ENCODE measurements around the gene IL4R.

The IL4R gene

DNA sequence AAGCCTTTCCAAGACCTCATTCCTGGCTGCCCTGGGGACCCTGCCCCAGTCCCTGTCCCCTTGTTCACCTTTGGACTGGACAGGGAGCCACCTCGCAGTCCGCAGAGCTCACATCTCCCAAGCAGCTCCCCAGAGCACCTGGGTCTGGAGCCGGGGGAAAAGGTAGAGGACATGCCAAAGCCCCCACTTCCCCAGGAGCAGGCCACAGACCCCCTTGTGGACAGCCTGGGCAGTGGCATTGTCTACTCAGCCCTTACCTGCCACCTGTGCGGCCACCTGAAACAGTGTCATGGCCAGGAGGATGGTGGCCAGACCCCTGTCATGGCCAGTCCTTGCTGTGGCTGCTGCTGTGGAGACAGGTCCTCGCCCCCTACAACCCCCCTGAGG, 49.5 kb downstream of the IL4R start:
- no peak for DNase-seq

DNA sequence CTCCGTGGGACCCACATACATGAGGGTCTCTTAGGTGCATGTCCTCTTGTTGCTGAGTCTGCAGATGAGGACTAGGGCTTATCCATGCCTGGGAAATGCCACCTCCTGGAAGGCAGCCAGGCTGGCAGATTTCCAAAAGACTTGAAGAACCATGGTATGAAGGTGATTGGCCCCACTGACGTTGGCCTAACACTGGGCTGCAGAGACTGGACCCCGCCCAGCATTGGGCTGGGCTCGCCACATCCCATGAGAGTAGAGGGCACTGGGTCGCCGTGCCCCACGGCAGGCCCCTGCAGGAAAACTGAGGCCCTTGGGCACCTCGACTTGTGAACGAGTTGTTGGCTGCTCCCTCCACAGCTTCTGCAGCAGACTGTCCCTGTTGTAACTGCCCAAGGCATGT, 50.0 kb downstream of the IL4R start:
- DNase-seq = no peak

DNA sequence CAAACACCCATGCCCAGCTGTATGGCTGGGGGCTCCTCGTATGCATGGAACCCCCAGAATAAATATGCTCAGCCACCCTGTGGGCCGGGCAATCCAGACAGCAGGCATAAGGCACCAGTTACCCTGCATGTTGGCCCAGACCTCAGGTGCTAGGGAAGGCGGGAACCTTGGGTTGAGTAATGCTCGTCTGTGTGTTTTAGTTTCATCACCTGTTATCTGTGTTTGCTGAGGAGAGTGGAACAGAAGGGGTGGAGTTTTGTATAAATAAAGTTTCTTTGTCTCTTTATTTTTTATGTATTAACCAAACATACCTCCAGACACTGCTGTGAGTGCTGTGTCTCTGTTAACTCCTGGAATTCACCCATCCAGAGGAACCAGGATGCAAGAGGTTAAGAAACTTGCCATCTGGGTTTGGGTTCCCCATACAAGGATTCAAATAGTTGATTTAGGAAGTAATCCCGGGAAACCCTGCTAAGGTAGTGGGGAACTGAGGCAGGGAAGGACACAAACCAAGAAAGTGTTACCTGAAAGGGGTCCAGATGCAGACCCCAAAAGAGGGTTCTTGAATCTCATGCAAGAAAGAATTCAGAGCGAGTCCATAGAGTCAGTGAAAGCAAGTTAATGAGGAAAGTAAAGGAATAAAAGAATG, 50.8 kb downstream of the IL4R start:
- no peak for DNase-seq

DNA sequence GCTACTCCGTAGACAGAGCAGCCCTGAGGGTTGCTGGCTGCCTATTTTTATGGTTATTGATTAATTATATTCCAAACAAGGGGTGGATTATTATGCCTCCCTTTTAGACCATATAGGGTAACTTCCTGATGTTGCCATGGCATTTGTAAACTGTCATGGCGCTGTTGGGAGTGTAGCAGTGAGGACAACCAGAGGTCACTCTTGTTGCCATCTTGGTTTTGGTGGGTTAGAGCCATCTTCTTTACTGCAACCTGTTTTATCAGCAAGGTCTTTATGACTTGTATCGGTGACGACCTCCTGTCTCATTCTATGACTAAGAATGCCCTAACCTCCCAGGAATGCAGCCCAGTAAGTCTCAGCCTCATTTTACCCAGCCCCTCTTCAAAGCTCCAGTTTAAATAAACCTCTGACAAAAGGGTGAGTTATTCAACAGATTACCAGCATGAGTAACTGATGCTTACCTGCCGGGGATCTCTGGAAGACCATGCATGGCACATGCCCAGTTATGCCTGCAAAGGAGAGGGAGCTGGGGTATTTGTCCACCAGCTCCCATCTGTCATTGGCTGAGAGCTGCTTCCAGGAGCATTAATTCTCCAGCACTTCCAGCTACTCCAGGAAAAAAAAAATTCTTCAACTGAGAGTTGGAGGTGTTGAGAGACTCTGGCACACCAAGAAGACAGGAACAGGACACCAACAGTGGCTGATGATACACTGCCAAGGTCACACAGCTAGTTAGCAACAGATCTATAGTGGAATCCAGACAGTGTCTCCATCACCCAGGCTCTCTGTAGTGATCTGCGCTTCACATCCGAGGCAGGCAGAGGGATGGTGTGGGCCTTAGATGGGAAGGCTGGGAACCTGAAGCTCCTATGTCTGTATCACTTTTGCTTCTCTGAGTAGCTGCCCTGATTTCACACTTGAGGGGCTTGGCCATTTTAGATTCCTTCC, 51.6 kb downstream of the IL4R start:
- DNase-seq = no peak

DNA sequence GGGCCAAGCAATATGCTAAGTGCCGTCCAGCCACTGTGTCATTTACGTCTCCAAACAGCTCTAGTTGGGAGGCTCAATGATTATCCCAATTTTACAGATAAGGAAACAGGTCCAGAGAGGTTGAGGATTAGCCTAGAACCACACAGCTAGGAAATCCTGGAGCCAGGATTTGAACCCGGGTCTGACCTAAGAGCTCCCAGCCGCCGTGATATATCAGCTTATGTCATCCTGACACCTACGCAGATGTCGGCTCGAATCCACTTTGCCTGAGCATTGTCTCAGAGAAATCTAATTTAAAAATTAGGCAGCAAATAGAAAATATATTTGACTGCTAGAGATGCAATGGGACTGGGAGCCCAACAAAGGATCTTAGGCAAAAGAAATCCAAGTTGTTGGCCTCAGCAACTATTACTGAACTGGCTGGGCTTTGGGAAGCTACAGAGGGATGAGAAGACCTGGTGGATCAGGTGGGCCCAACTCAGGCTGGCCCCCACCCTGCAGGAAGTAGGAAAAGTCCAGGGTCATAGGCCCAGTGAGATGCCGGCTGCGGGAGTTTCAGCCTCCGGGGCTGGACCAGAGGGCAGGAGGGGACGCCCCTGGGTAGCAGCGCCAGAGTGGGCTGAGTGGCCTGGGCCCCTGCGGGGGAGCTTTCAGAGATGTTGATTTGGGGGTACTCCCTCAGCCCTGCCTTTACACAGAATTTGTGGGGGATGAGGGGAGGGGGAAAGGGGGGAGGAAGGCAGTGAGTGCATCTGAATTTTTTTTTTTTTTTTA, 53.1 kb downstream of the IL4R start:
- peak in 2 of 3 donors; percentile 24 to 59 for DNase-seq

GRCh38 chr16:27367461-27368357, 53.9 kb downstream of the IL4R start:
- DNase-seq = peak; percentile 95 to 98 (median 95)

DNA sequence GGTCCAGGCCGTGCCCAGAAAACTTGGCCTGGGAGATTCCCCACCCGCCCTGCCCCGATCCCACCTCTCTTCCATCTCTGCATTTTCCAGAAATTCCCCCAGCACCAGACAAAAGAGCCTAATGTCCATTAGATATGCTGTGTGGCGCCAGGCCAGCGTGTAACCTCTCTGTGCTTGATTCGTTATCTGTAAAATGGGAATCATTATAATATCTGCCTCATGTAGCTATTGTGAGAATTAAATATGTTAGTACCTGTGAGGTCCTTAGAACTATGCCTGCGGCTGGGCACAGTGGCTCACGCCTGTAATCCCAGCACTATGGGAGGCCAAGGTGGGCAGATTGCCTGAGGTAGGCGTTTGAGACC, 54.6 kb downstream of the IL4R start:
- DNase-seq = no peak

- DNase-seq = peak in 1 of 3 donors; percentile 32
Measured at GRCh38 chr16:27369806-27370205, 56.0 kb downstream of the IL4R start.

GRCh38 chr16:27370318-27370717, 56.5 kb downstream of the IL4R start:
- DNase-seq = no peak

DNA sequence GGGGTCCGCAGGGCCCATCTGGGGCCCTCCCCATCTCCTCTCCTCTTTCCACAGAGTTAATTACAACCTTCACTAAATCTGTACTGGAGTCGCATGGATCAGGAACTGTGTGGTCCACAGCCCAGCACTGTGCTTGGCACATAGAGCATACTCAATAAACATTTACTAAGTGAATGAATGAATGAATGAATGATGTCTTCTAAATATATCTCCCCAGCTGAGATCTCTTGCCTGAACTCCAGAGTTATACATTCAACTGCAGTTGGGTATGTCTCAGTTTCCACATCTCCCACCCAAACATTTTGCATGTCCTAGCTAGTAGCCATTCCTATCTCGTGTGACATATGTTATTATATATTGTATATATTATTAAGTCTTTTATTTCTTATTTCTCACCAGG, 59.5 kb downstream of the IL4R start:
- DNase-seq = no peak

GRCh38 chr16:27374221-27374803, 60.5 kb downstream of the IL4R start:
- peak; percentile 60 to 68 (median 60) for DNase-seq

GRCh38 chr16:27374804-27375425, 61.1 kb downstream of the IL4R start:
- DNase-seq = peak; percentile 83

GRCh38 chr16:27377666-27378485, 64.1 kb downstream of the IL4R start:
- DNase-seq = no peak

GRCh38 chr16:27378871-27379481, 65.2 kb downstream of the IL4R start:
- DNase-seq = peak in 2 of 3 donors; percentile 33 to 51

- no peak for DNase-seq
Measured at GRCh38 chr16:27379919-27380318, 66.1 kb downstream of the IL4R start.

- DNase-seq = no peak
Measured at GRCh38 chr16:27381236-27381635, 67.5 kb downstream of the IL4R start.

DNA sequence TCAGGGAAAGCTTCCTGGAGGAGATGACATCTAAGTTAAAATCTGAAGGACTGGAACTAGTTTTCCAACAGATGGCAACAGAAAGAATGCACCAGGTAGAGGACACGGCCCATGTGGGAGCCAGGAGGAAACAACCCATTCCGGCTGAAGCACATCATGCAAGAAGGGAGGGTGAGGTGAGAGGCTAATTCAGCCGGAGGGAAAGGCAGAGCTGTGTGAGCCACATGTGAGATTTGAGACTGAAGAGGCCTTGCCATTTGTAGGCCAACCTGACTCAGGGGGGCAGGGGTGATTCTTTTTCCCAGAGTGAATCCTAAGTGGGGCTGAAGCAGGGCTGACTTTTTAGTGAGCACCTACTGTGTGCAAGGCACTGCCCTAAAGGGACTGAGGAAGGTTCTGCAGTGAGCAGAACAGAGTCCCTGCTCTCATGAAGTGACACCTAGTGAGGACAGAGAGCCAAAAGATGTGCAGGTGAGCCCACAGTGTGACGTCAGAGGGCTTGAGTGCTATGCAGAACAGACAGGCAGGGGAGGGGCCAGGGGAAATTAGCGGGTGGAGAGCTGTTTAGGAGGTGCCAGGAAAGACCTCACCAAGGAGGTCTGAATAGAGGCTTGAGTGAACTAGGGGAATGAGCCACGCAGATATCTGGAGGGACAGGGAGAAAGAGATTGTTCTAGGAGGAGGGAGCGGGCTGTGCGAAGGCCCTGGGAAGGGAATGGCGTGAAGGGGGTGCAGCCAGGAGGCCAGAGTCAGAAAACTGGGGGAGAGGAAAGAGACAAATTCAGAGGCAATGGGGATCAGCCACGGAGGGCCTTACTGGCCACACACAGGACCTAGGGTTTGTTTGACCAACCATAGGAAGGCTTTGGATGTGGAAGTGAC, 68.4 kb downstream of the IL4R start:
- DNase-seq = no peak

GRCh38 chr16:27383556-27384243, 69.9 kb downstream of the IL4R start:
- DNase-seq = peak; percentile 93 to 96 (median 95)

All from suppressor macrophage treated with lipopolysaccharide for 1 hour (primary cell).